Bronchial epithelial cell (primary cell): ENCODE measurements around the gene DDC. TPM values are rescaled to one million over a fixed set of nuclear protein-coding genes. Genes with fewer than 3 reads are reported as not detected.

Experiments
- DNase-seq: peaks from one replicate; pipeline ENCODE4 v3.0.0-alpha.2; 2010; ENCODE audit warnings: low read depth
- FAIRE-seq: peaks from 2 replicates; lab custom pipeline; 2011; peaks lifted over from hg19 to GRCh38; lab: Jason Lieb, UNC
- H3K27me3 ChIP-seq: 2 replicates; pipeline ENCODE4 v1.5.1; 2011; ENCODE audit warnings: low read length; ENCODE audit not compliant: control insufficient read depth, insufficient read depth
- H3K36me3 ChIP-seq: 2 replicates; pipeline ENCODE4 v1.5.1; 2011; ENCODE audit warnings: low read length; ENCODE audit not compliant: control insufficient read depth, insufficient read depth
- H3K4me3 ChIP-seq: 2 replicates; pipeline ENCODE4 v1.5.1; 2011; ENCODE audit warnings: mild to moderate bottlenecking, low read depth, low read length, control low read depth
- CTCF ChIP-seq: IDR thresholded peaks from 2 replicates; pipeline ENCODE4 v1.5.1; 2011; ENCODE audit warnings: mild to moderate bottlenecking, moderate library complexity, low read length, control low read depth, inconsistent platforms; ENCODE audit not compliant: insufficient read depth, severe bottlenecking
- total RNA-seq: library from RNA; depleted of rRNA; stranded (reverse); fragments of >200 nt; gene quantifications from 2 replicates; pipeline ENCODE4 v1.2.1, GENCODE V29; 2014

DDC gene
- total RNA-seq, 1 donor from 2014 or later: not detected

- Histone ChIP-seq H3K27me3 (no peaks in the 10 kb centered on the region), H3K36me3 (no peaks in the 10 kb centered on the region), H3K4me3 (no peak overlapping the region)
- FAIRE-seq: no peak
- DNase-seq: no peak
- no peak for TF ChIP-seq CTCF
Measured at GRCh38 chr7:50422858-50423257, 142.3 kb downstream of the DDC start.

DNA sequence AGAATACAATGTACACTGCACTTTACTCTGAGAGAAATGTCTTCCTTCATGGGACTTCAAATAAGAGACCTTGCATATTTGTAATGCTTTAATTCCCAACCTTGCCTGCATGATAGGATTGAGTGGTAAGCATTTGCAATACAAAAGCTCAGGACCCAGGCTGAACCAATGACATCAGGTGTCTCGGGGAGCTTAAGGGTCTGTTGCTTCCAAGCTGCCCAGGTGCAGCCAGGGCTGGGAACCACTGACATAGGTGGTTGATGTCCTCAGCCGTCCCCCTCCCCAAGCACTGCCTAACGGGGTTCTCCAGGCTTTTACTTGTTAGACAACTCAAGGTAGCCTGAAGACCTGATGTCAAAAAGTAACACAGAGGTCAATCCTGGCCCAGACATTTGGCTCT lies 144.2 kb downstream of the DDC start:
- FAIRE-seq (no peak), DNase-seq (no peak)
- H3K36me3 ChIP-seq: no peaks in the 10 kb centered on the region
- no peaks in the 10 kb centered on the region for H3K27me3 ChIP-seq
- TF ChIP-seq CTCF: no peak
- no peak overlapping the region for H3K4me3 ChIP-seq

GRCh38 chr7:50418526-50419290 lies 146.5 kb downstream of the DDC start:
- no peak for TF ChIP-seq CTCF
- Histone ChIP-seq H3K27me3 (no peaks in the 10 kb centered on the region), H3K4me3 (no peak overlapping the region), H3K36me3 (no peaks in the 10 kb centered on the region)
- FAIRE-seq (no peak), DNase-seq (no peak)

- DNase-seq (peak; percentile 74), FAIRE-seq (no peak)
- H3K36me3 ChIP-seq: no peaks in the 10 kb centered on the region
- H3K4me3 ChIP-seq: no peak overlapping the region
- H3K27me3 ChIP-seq: no peaks in the 10 kb centered on the region
- peak; percentile 94 for TF ChIP-seq CTCF
Measured at GRCh38 chr7:50418086-50418515, 147.1 kb downstream of the DDC start.

- Histone ChIP-seq H3K36me3 (no peaks in the 10 kb centered on the region), H3K4me3 (no peak overlapping the region), H3K27me3 (no peaks in the 10 kb centered on the region)
- DNase-seq (no peak), FAIRE-seq (no peak)
- TF ChIP-seq CTCF: no peak
Measured at GRCh38 chr7:50416527-50417182, 148.6 kb downstream of the DDC start.
